Stomach (tissue), 4 donors: ENCODE measurements around the gene CCDC186.

ENCODE experiments used
- CTCF ChIP-seq, 7 experiments: fragments of 450-650 bp in 4 of 7; fragments of 200-600 bp in 3 of 7; sonication (generic) in 3 of 7; IDR thresholded peaks; one replicate each; pipeline ENCODE4 v1.5.1; 2016 to 2019; ENCODE audit warnings: antibody characterized with exemption in 7 of 7, control low read depth in 2 of 7, mild to moderate bottlenecking in 1 of 7
- EP300 ChIP-seq: sonication (generic); formaldehyde crosslinking; IDR thresholded peaks from one replicate; pipeline ENCODE4 v1.6.1; 2017; ENCODE audit warnings: antibody characterized with exemption
- POLR2AphosphoS5 ChIP-seq, 3 donors: sonication (generic); formaldehyde crosslinking; IDR thresholded peaks; one replicate each; pipeline ENCODE4 v1.6.1; 2016; ENCODE audit warnings: antibody characterized with exemption in 3 of 3

GRCh38 chr10:114189700-114190099, 15.7 kb upstream of the CCDC186 start:
- no peak for TF ChIP-seq CTCF (IDR thresholded peaks at IDR 0.05)
- TF ChIP-seq POLR2AphosphoS5 (IDR thresholded peaks at IDR 0.05): no peak
- no peak for TF ChIP-seq EP300
